K562 (cell line): ENCODE data around the gene XPC. TPM values are rescaled to one million over a fixed set of nuclear protein-coding genes. Genes with fewer than 3 reads are reported as not detected.

Experiments
- BMI1 ChIP-seq: fragments of 150-350 bp; IDR thresholded peaks from 2 replicates; pipeline ENCODE4 v1.6.1; 2014; ENCODE audit warnings: low read length
- CBX1 ChIP-seq: sonication (generic); IDR thresholded peaks from 2 replicates; pipeline ENCODE4 v1.6.1; 2016; ENCODE audit warnings: antibody characterized with exemption, low read depth, mild to moderate bottlenecking
- DIDO1 ChIP-seq: fragments of 450-650 bp; IDR thresholded peaks from 2 replicates; pipeline ENCODE4 v1.6.1; 2016; ENCODE audit warnings: low read depth, missing biosample characterization, missing genetic modification characterization
- FOSL1 ChIP-seq: fragments of 200-800 bp; sonication (Bioruptor generic); conservative IDR thresholded peaks from 2 replicates; pipeline ENCODE4 v1.6.1; 2016; ENCODE audit warnings: missing genetic modification characterization, missing compliant biosample characterization
- FOXP1 ChIP-seq: sonication (generic); formaldehyde crosslinking; IDR thresholded peaks from 2 replicates; pipeline ENCODE4 v1.8.0; 2022; ENCODE audit warnings: mild to moderate bottlenecking, missing genetic modification reagents
- HDAC1 ChIP-seq, 2 experiments: fragments of 450-650 bp; IDR thresholded peaks; 2 replicates each; pipeline ENCODE4 v1.6.1; 2016 to 2017; ENCODE audit warnings: inconsistent platforms in 1 of 2, mild to moderate bottlenecking in 1 of 2, moderate library complexity in 1 of 2
- HNRNPUL1 ChIP-seq: fragments of 200-400 bp; formaldehyde crosslinking; IDR thresholded peaks from 2 replicates; pipeline ENCODE4 v1.6.1; 2017; ENCODE audit warnings: low read length
- JUN ChIP-seq, 2 experiments: sonication (generic) in 1 of 2; formaldehyde crosslinking in 1 of 2; IDR thresholded peaks; 2 replicates each; pipeline versions ENCODE4 v1.6.1 to v1.8.0; 2012 to 2022; ENCODE audit warnings: borderline replicate concordance in 2 of 2, mild to moderate bottlenecking in 2 of 2, improper control_type of control experiment in 1 of 2, low read depth in 1 of 2, low read length in 1 of 2, missing genetic modification reagents in 1 of 2
- KLF1 ChIP-seq: fragments of 450-650 bp; IDR thresholded peaks from 2 replicates; pipeline ENCODE4 v1.6.1; 2016; ENCODE audit warnings: missing genetic modification characterization, missing compliant biosample characterization
- MAFG ChIP-seq: fragments of 450-650 bp; conservative IDR thresholded peaks from 2 replicates; pipeline ENCODE4 v1.6.1; 2016; ENCODE audit warnings: missing genetic modification characterization, missing compliant biosample characterization
- NRF1 ChIP-seq, 2 experiments: fragments of 450-650 bp; IDR thresholded peaks in 1 of 2; conservative IDR thresholded peaks in 1 of 2; 2 replicates each; pipeline ENCODE4 v1.6.1; 2014; ENCODE audit warnings: mild to moderate bottlenecking in 2 of 2
- SREBF2 ChIP-seq: sonication (generic); formaldehyde crosslinking; IDR thresholded peaks from 2 replicates; pipeline ENCODE4 v1.4.0; 2020; ENCODE audit warnings: mild to moderate bottlenecking, missing genetic modification reagents
- TBL1XR1 ChIP-seq, 2 experiments: IDR thresholded peaks; 2 replicates each; pipeline ENCODE4 v1.6.1; 2012; ENCODE audit warnings: improper control_type of control experiment in 2 of 2, low read length in 2 of 2, mild to moderate bottlenecking in 1 of 2
- ZNF212 ChIP-seq: fragments of 450-650 bp; formaldehyde crosslinking; IDR thresholded peaks from 2 replicates; pipeline ENCODE4 v1.4.0; 2020; ENCODE audit warnings: mild to moderate bottlenecking
- ZNF23 ChIP-seq: fragments of 250-450 bp; sonication (Bioruptor Pico); IDR thresholded peaks from 2 replicates; pipeline ENCODE4 v1.4.0; 2020; ENCODE audit warnings: mild to moderate bottlenecking
- ZNF324 ChIP-seq: fragments of 250-450 bp; sonication (Bioruptor Pico); IDR thresholded peaks from 2 replicates; pipeline ENCODE4 v1.4.0; 2020; ENCODE audit warnings: mild to moderate bottlenecking
- ZNF507 ChIP-seq: conservative IDR thresholded peaks from 2 replicates; pipeline ENCODE4 v1.6.1; 2017; ENCODE audit warnings: missing genetic modification characterization, missing compliant biosample characterization
- ZNF668 ChIP-seq: fragments of 250-450 bp; sonication (Bioruptor Pico); IDR thresholded peaks from 2 replicates; pipeline ENCODE4 v1.8.0; 2022; ENCODE audit warnings: mild to moderate bottlenecking, inconsistent platforms
- polyA plus RNA-seq, 8 experiments: library from polyadenylated mRNA; depleted of rRNA in 4 of 8; stranded (reverse) in 5 of 8; unstranded in 3 of 8; fragments of >200 nt; fragmentation: Nextera tagmentation in 2 of 8; fragmentation: Illumina TruSeq in 1 of 8; extraction: Ambion mirVana in 2 of 8; extraction: Trizol in 1 of 8; gene quantifications; 2 replicates each; pipeline versions ENCODE4 v1.2.1 to v1.2.3, GENCODE V29; 2011 to 2014; ENCODE audit warnings: inconsistent platforms in 1 of 8, missing spikeins in 1 of 8
- total RNA-seq, 7 experiments: library from RNA; depleted of rRNA in 6 of 7; stranded (reverse); fragments of >200 nt in 6 of 7; fragmentation: Illumina TruSeq in 2 of 7; extraction: Trizol in 2 of 7; gene quantifications; 2 replicates each; pipeline versions ENCODE4 v1.2.1 to v1.2.3, GENCODE V29; 2011 to 2021; ENCODE audit warnings: low replicate concordance in 1 of 7
- TF ChIP-seq, protein P1 (sequence below): sonication (generic); formaldehyde crosslinking; IDR thresholded peaks from 2 replicates; pipeline ENCODE4 v1.8.0; 2023; ENCODE audit warnings: mild to moderate bottlenecking, missing genetic modification reagents
- TF ChIP-seq, protein P2 (sequence below): fragments of 250-450 bp; sonication (Bioruptor Pico); IDR thresholded peaks from 2 replicates; pipeline ENCODE4 v1.5.0; 2022; ENCODE audit warnings: mild to moderate bottlenecking
- TF ChIP-seq, protein P3 (sequence below): fragments of 250-450 bp; sonication (Bioruptor Pico); IDR thresholded peaks from 2 replicates; pipeline ENCODE4 v1.8.0; 2021; ENCODE audit warnings: borderline replicate concordance, mild to moderate bottlenecking, moderate library complexity; ENCODE audit not compliant: poor library complexity, severe bottlenecking
- TF ChIP-seq, protein P4 (sequence below), 3 experiments: fragments of 200-800 bp in 1 of 3; sonication (Bioruptor generic) in 1 of 3; sonication (generic) in 1 of 3; formaldehyde crosslinking in 1 of 3; IDR thresholded peaks; 2 replicates each; pipeline versions ENCODE4 v1.6.1 to v1.8.0; 2016 to 2022; ENCODE audit warnings: mild to moderate bottlenecking in 2 of 3, missing compliant biosample characterization in 2 of 3, missing genetic modification characterization in 2 of 3, missing genetic modification reagents in 1 of 3

The XPC gene
- total and polyA plus RNA-seq, 9 of the 15 experiments (the other 6 are each of a cell fraction or from before 2014, with no cell fraction given), result 3.8 to 54.7 (median 41.3) TPM

DNA sequence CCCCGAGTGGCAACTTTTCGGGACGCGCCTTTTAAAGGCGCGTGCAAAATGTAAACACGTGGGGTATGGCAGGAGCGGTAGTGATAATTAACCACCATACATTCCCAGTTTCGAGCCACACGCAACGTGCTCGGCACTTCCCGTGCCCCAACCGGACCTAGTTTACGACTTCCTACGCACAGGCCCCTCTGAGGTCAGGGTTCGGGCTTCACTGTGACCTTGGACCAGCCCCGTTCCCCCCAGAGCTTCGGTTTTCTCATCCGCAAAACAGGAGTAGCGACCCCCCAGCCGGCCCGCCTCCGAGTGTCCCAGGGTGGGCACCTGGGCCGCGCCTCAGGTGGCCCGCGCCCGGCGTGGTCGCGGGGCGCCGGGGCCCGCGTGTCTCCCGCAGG is 54.2 kb downstream of the XPC start (continued):
- peak in 1 of 2 experiments; percentile 94; a peak in 2 of 4 replicates for TF ChIP-seq HDAC1 (IDR thresholded peaks at IDR 0.05)
- TF ChIP-seq DIDO1 (tag), result peak; percentile 30; the same call in 1 of the 2 replicates
- no peak for TF ChIP-seq ZNF324 (CRISPR knock-in tag)
- TF ChIP-seq FOSL1 (tag), result 0 out of 2 replicates have a peak, but pooled peaks have one; percentile 12
- TF ChIP-seq CBX1, result no peak
- no peak for TF ChIP-seq FOXP1 (CRISPR knock-in tag)
- TF ChIP-seq TBL1XR1 (IDR thresholded peaks at IDR 0.05; ENCODE audit: low read length in 2 of 2), result no peak
- TF ChIP-seq ZNF23 (CRISPR knock-in tag), result no peak
- TF ChIP-seq MAFG (tag), result no peak
- no peak for TF ChIP-seq KLF1 (tag)
- TF ChIP-seq, protein P1, sequence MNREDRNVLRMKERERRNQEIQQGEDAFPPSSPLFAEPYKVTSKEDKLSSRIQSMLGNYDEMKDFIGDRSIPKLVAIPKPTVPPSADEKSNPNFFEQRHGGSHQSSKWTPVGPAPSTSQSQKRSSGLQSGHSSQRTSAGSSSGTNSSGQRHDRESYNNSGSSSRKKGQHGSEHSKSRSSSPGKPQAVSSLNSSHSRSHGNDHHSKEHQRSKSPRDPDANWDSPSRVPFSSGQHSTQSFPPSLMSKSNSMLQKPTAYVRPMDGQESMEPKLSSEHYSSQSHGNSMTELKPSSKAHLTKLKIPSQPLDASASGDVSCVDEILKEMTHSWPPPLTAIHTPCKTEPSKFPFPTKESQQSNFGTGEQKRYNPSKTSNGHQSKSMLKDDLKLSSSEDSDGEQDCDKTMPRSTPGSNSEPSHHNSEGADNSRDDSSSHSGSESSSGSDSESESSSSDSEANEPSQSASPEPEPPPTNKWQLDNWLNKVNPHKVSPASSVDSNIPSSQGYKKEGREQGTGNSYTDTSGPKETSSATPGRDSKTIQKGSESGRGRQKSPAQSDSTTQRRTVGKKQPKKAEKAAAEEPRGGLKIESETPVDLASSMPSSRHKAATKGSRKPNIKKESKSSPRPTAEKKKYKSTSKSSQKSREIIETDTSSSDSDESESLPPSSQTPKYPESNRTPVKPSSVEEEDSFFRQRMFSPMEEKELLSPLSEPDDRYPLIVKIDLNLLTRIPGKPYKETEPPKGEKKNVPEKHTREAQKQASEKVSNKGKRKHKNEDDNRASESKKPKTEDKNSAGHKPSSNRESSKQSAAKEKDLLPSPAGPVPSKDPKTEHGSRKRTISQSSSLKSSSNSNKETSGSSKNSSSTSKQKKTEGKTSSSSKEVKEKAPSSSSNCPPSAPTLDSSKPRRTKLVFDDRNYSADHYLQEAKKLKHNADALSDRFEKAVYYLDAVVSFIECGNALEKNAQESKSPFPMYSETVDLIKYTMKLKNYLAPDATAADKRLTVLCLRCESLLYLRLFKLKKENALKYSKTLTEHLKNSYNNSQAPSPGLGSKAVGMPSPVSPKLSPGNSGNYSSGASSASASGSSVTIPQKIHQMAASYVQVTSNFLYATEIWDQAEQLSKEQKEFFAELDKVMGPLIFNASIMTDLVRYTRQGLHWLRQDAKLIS (CRISPR knock-in tag), result 0 out of 2 replicates have a peak, but pooled peaks have one; percentile 81
- TF ChIP-seq, protein P2, sequence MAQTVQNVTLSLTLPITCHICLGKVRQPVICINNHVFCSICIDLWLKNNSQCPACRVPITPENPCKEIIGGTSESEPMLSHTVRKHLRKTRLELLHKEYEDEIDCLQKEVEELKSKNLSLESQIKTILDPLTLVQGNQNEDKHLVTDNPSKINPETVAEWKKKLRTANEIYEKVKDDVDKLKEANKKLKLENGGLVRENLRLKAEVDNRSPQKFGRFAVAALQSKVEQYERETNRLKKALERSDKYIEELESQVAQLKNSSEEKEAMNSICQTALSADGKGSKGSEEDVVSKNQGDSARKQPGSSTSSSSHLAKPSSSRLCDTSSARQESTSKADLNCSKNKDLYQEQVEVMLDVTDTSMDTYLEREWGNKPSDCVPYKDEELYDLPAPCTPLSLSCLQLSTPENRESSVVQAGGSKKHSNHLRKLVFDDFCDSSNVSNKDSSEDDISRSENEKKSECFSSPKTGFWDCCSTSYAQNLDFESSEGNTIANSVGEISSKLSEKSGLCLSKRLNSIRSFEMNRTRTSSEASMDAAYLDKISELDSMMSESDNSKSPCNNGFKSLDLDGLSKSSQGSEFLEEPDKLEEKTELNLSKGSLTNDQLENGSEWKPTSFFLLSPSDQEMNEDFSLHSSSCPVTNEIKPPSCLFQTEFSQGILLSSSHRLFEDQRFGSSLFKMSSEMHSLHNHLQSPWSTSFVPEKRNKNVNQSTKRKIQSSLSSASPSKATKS (CRISPR knock-in tag), result no peak
- no peak for TF ChIP-seq HNRNPUL1
- TF ChIP-seq ZNF668 (CRISPR knock-in tag), result no peak
- no peak for TF ChIP-seq ZNF212
- no peak for TF ChIP-seq SREBF2
- TF ChIP-seq NRF1 (conservative IDR thresholded peaks at IDR 0.05 in 1 of 2, IDR thresholded peaks at IDR 0.05 in 1 of 2), result no peak
- TF ChIP-seq, protein P3, sequence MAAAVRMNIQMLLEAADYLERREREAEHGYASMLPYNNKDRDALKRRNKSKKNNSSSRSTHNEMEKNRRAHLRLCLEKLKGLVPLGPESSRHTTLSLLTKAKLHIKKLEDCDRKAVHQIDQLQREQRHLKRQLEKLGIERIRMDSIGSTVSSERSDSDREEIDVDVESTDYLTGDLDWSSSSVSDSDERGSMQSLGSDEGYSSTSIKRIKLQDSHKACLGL (CRISPR knock-in tag), result peak; percentile 78
- TF ChIP-seq ZNF507, result no peak
- TF ChIP-seq, protein P4, sequence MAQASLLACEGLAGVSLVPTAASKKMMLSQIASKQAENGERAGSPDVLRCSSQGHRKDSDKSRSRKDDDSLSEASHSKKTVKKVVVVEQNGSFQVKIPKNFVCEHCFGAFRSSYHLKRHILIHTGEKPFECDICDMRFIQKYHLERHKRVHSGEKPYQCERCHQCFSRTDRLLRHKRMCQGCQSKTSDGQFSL (CRISPR knock-in tag; IDR thresholded peaks at IDR 0.05), result no peak
- TF ChIP-seq, protein P4 (tag; IDR thresholded peaks at IDR 0.05), result no peak
- no peak for TF ChIP-seq JUN (IDR thresholded peaks at IDR 0.05; ENCODE audit: borderline replicate concordance, low read depth, low read length)
- 0 out of 2 replicates have a peak, but pooled peaks have one; percentile 55 for TF ChIP-seq JUN (CRISPR knock-in tag; IDR thresholded peaks at IDR 0.05; ENCODE audit: borderline replicate concordance)
- no peak for TF ChIP-seq BMI1
